Naive B cell (primary cell): ENCODE results near the gene ARHGAP22. TPM values are rescaled to one million over a fixed set of nuclear protein-coding genes. Genes with fewer than 3 reads are reported as not detected.
"Not testable (repeated sequence)": the region's sequence is repeated elsewhere in the genome, so short reads cannot be mapped to it uniquely, and the experiment has no call there.

Experiments used
- ATAC-seq, 2 donors: fragments of 150-1000 bp; cut with Tn5 transposase; 2 replicates each; pipeline ENCODE4 v1.10.0; 2021; ENCODE audit warnings: low read depth in 2 of 2, mild to moderate bottlenecking in 2 of 2, moderate library complexity in 2 of 2
- DNase-seq: peaks from one replicate; pipeline ENCODE4 v3.0.0; 2022
- H3K27ac Mint-ChIP-seq, 6 donors: one replicate each; pipeline ENCODE4 v1.8.0; 2020 to 2022; ENCODE audit warnings: mild to moderate bottlenecking in 6 of 6, mixed read lengths in 6 of 6, moderate library complexity in 5 of 6, inconsistent platforms in 2 of 6
- H3K27me3 Mint-ChIP-seq, 3 donors: one replicate each; pipeline ENCODE4 v1.8.0; 2021 to 2022; ENCODE audit warnings: mixed read lengths in 3 of 3, mild to moderate bottlenecking in 1 of 3
- H3K36me3 Mint-ChIP-seq, 2 donors: one replicate each; pipeline ENCODE4 v1.8.0; 2020 to 2022; ENCODE audit warnings: mixed read lengths in 2 of 2, inconsistent platforms in 1 of 2, mild to moderate bottlenecking in 1 of 2
- H3K4me1 Mint-ChIP-seq, 3 donors: one replicate each; pipeline ENCODE4 v1.8.0; 2020 to 2022; ENCODE audit warnings: mixed read lengths in 3 of 3, inconsistent platforms in 1 of 3, mild to moderate bottlenecking in 1 of 3, moderate library complexity in 1 of 3
- H3K4me3 Mint-ChIP-seq, 8 donors: one replicate each; pipeline ENCODE4 v1.8.0; 2020 to 2022; ENCODE audit warnings: mild to moderate bottlenecking in 8 of 8, mixed read lengths in 8 of 8, moderate library complexity in 8 of 8, inconsistent platforms in 2 of 8
- H3K9me3 Mint-ChIP-seq, 7 donors: one replicate each; pipeline ENCODE4 v1.8.0; 2020 to 2022; ENCODE audit warnings: mixed read lengths in 7 of 7, mild to moderate bottlenecking in 5 of 7, inconsistent platforms in 2 of 7, moderate library complexity in 1 of 7
- polyA plus RNA-seq, 6 donors: library from polyadenylated mRNA; unstranded; fragments of 300-500 nt; fragmentation: Illumina TruSeq; gene quantifications; one replicate each; pipeline ENCODE4 v1.2.3, GENCODE V29; 2021; ENCODE audit warnings: low read depth in 6 of 6

The ARHGAP22 gene
- polyA plus RNA-seq, 6 donors from 2014 or later: 2.8 to 9.2 (median 5.8) TPM

DNA sequence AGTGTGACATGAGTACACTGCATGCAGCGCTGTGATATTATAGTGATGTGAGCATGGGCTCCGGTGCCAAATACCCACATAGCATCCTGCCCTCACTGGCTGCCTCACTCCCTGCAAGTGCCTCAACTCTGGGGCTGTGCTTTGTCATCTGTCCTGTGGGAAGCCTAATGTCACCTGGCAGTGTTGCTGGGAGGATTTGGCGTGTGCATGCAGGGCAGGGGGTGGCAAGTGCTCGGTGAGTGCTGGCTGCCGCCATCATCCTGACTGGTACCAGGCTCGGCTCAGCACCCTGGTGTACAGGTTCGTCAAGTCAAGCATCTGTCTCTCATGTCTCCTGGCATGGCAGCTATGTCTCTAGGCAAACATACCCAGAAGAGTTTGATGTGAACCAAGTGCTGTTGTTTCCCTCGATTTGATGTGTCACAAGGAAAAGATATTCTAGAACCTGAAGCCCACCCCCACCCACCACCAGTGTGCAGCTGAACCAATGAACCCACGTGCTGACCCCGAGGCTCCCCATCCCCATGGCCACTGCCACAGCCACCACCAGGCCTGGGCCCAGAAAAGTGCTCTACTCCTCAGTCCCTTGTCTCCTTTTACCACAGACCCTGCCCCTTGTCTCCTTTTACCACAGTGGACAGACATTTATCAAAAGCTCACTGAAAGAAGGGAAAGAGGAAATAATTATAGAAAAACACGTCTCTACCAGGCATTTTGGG lies 162.6 kb downstream of the ARHGAP22 start:
- no peak overlapping the region for H3K27ac Mint-ChIP-seq
- no peaks in the 10 kb centered on the region for H3K36me3 Mint-ChIP-seq
- no peaks in the 10 kb centered on the region for H3K4me1 Mint-ChIP-seq
- H3K9me3 Mint-ChIP-seq: no peaks in the 10 kb centered on the region
- peaks cover 0 to 13% (median 0%) of the 10 kb centered on the region in 3 donors for H3K27me3 Mint-ChIP-seq
- no peak for DNase-seq
- no peak overlapping the region for H3K4me3 Mint-ChIP-seq
- ATAC-seq: no peak

DNA sequence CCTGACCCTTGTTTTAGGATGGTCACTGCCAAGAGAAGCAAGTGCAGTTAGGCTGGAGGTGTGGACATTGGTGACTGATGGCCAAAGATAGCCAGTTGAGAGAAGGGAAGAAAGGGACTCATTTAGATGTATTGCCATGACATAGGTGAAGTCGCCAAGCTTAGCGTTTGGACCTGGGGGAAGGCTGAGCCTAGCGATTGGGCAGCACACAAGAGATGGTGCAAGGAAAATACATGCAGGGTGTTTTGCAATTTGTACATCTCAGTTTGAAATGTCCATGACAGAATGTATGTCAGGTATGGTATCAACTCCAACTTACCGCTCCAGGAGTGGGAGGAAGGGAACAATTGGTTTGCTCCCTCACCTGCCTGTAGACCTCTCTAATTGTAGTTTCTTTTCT lies 164.1 kb downstream of the ARHGAP22 start:
- no peaks in the 10 kb centered on the region for H3K9me3 Mint-ChIP-seq
- no peak for ATAC-seq
- H3K27me3 Mint-ChIP-seq: no peaks in the 10 kb centered on the region
- H3K27ac Mint-ChIP-seq: no peak overlapping the region
- H3K4me3 Mint-ChIP-seq: no peak overlapping the region
- no peak for DNase-seq
- H3K4me1 Mint-ChIP-seq: no peaks in the 10 kb centered on the region
- no peaks in the 10 kb centered on the region for H3K36me3 Mint-ChIP-seq

DNA sequence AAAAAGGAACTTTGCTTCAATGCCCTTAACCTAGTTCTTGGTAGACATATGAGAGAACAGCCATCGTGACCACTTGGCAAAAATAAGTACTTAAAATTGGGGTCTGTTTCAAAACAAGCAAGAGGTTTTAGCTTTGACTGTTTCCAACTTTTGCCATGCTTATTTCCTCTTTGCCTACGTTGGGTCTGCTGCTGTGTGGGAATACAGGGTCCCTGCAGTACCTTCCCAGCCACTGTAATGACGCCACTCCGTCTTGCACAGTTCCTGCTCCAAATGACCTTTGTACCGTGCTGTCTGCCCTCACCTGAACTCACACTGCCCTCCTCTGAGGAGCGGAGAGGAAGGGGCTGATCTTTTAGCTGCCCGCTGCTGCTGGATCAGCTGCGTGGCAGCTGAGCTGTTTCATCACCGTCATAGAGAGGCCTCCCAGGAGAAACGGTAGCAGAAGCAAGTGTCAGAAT lies 165.3 kb downstream of the ARHGAP22 start:
- Mint-ChIP-seq H3K27ac (no peak overlapping the region), H3K4me1 (no peaks in the 10 kb centered on the region), H3K9me3 (no peaks in the 10 kb centered on the region), H3K36me3 (no peaks in the 10 kb centered on the region), H3K4me3 (no peak overlapping the region), H3K27me3 (no peaks in the 10 kb centered on the region)
- no peak for ATAC-seq
- DNase-seq: no peak

DNA sequence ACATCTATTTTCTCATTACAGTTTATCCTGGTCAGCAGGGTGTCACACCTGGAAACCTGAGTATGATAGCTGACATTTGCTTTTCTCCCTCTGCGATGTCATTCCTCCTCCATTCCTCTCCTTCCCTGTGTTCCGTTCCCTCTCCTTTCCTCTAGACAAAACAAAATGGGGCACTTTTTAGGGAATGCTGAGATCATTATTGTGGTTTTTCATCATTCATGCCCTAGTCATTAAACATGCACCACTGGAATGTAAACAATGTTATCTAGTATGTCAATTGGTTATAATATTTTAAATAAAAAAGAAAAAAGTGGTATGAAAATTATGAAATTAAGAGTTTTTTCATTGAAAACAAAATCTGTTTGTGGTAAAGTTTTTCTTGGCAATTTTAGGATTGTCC lies 165.8 kb downstream of the ARHGAP22 start:
- Mint-ChIP-seq H3K4me1 (no peaks in the 10 kb centered on the region), H3K36me3 (no peaks in the 10 kb centered on the region), H3K27ac (peak overlapping the region in 2 of 6 donors; percentile 23 to 52), H3K27me3 (no peaks in the 10 kb centered on the region), H3K9me3 (no peaks in the 10 kb centered on the region), H3K4me3 (no peak overlapping the region)
- ATAC-seq (no peak), DNase-seq (no peak)

DNA sequence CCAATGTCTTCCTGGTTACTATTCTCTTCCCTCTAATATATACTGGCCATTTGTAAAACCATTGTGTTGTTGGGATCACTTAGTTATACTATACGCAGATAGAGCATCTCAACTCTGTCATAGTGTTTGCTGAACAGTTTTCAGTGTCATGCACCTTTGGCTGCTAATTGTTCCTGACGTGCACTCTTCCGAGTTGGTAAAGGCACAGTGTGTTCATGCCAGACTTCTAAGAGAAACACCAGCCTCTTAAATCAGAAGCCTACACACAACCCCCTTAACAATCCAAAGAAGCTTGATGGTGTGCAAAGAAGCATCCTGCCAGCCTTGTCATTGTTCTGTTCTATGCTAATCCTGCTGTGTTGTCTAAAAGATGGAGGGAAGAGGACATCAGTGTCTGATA lies 167.3 kb downstream of the ARHGAP22 start:
- H3K36me3 Mint-ChIP-seq: peaks cover 0 to 5% of the 10 kb centered on the region in 2 donors
- no peaks in the 10 kb centered on the region for H3K4me1 Mint-ChIP-seq
- no peak for ATAC-seq
- no peaks in the 10 kb centered on the region for H3K27me3 Mint-ChIP-seq
- H3K4me3 Mint-ChIP-seq: no peak overlapping the region
- H3K27ac Mint-ChIP-seq: no peak overlapping the region
- no peak for DNase-seq
- H3K9me3 Mint-ChIP-seq: no peaks in the 10 kb centered on the region

DNA sequence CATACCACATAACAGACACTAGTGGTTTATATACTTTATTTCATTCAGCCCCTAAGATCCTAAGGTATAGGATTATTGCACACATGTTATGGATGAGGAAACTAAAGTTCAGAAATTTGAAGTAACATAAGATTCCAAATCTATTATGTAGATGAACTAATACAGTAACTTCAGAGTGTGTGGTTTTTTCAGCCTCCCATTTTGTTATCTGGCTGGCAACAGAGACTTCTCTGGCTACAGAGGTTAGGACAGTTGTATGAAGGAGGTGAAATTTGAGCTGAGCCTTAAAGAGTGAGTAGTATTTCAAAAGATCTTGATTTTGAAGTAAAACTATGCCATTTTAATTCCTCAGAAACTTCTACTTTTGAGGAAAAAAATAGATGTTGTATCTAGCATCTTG lies 173.0 kb downstream of the ARHGAP22 start:
- no peak overlapping the region for H3K4me3 Mint-ChIP-seq
- no peak overlapping the region for H3K27ac Mint-ChIP-seq
- no peaks in the 10 kb centered on the region for H3K27me3 Mint-ChIP-seq
- ATAC-seq (no peak), DNase-seq (no peak)
- H3K36me3 Mint-ChIP-seq: peaks cover 8% of the 10 kb centered on the region in 2 donors
- no peaks in the 10 kb centered on the region for H3K4me1 Mint-ChIP-seq
- no peaks in the 10 kb centered on the region for H3K9me3 Mint-ChIP-seq

DNA sequence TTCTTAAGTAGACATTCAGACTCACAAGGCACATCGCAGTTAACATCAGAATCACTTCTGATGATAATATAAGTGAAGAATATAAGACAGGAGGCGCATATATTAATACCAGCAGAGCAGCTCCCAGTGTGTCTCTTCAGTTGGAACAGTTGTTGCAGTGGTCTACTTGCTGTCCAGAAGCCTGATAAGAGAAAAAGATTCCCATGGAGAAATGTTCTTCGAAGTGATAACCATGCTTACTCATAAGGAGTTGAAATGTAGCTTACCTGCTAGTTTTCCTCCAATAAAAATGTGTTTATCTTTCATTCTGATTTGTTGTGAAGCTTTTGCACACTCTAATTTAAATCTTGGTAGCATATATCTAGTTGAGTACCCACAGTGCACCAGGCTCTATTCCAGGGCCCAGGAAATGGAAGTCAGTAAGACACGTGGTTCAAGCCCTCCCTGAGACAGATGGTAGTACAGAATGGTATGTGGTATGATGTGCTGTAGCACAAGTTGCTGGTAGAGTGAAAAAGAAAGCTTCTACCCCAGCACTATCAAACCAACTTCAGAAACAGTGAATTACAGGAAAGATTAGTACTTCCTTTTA lies 174.4 kb downstream of the ARHGAP22 start:
- H3K36me3 Mint-ChIP-seq: peaks cover 8% of the 10 kb centered on the region in 2 donors
- H3K4me3 Mint-ChIP-seq: no peak overlapping the region
- no peak overlapping the region for H3K27ac Mint-ChIP-seq
- H3K4me1 Mint-ChIP-seq: no peaks in the 10 kb centered on the region
- ATAC-seq (no peak), DNase-seq (no peak)
- H3K27me3 Mint-ChIP-seq: no peaks in the 10 kb centered on the region
- no peaks in the 10 kb centered on the region for H3K9me3 Mint-ChIP-seq

DNA sequence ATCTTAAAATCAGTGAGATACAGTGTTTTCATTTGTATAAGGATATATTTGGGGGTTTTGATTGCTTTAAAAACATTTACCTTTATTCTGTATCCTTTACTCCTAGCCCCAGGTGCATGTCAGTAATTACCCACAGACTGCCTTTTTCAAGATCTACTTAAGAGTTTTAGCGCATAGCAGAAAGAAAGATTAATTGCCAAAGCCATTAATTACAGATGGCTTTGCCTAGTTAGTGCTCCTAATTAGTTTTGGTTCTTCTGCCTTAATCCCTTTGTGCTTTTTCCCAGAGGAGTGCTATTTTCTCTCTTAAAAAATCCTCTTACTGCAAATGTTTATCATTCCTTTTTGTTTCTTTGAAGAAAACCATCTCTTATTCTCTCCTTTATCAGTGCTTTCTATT lies 175.6 kb downstream of the ARHGAP22 start:
- no peak overlapping the region for H3K4me3 Mint-ChIP-seq

DNA sequence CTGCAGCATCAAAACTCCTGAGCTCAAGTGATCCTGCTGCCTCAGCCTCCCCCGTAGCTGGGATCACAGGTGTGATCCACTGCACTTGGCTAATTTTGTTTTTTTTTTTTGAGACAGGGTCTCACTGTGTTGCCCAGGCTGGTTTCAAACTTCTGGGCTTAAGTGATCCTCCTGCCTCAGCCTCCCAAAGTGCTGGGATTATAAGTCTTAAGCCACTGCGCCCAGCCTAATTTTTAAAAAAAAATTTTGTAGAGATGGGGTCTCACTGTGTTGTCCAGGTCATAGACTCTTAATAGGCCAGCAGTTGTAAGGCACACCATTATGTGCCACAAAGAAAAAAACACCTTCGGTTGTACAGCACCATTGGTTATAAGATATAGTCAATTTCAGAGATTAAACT lies 176.0 kb downstream of the ARHGAP22 start:
- H3K9me3 Mint-ChIP-seq: no peaks in the 10 kb centered on the region
- no peak for ATAC-seq

More for the DNA sequence above, 175.6 kb downstream of the ARHGAP22 start:
- Mint-ChIP-seq H3K4me1 (no peaks in the 10 kb centered on the region), H3K36me3 (peaks cover 8% of the 10 kb centered on the region in 2 donors), H3K27ac (no peak overlapping the region), H3K9me3 (no peaks in the 10 kb centered on the region), H3K27me3 (no peaks in the 10 kb centered on the region)
- DNase-seq (no peak), ATAC-seq (no peak)

DNA sequence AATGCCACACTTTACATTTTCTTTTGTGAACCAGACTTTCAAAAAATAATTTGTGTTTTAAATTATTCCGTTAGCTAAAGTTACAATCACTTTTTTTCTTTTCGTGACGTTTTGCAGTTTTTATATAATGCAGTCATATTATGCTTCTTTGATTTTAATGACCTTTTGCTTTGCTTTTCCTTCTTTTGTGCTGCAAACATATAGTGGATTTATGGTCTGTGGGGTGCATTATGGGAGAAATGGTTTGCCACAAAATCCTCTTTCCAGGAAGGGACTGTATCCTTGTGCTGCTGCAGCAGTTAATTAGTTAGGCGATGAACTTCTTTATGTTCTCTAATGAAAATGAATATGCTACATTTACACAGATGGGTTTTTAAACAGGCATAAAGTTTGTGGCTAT lies 181.0 kb downstream of the ARHGAP22 start:
- peak overlapping the region in 1 of 6 donors; percentile 78 for H3K27ac Mint-ChIP-seq
- ATAC-seq (no peak), DNase-seq (no peak)
- H3K9me3 Mint-ChIP-seq: no peaks in the 10 kb centered on the region
- H3K4me1 Mint-ChIP-seq: no peaks in the 10 kb centered on the region
- H3K4me3 Mint-ChIP-seq: no peak overlapping the region
- H3K27me3 Mint-ChIP-seq: no peaks in the 10 kb centered on the region
- H3K36me3 Mint-ChIP-seq: peaks cover 6 to 8% of the 10 kb centered on the region in 2 donors

More for the DNA sequence above, 176.0 kb downstream of the ARHGAP22 start:
- Mint-ChIP-seq H3K27me3 (no peaks in the 10 kb centered on the region), H3K4me1 (no peaks in the 10 kb centered on the region), H3K4me3 (no peak overlapping the region), H3K27ac (no peak overlapping the region), H3K36me3 (peaks cover 8% of the 10 kb centered on the region in 2 donors)
- DNase-seq: no peak

DNA sequence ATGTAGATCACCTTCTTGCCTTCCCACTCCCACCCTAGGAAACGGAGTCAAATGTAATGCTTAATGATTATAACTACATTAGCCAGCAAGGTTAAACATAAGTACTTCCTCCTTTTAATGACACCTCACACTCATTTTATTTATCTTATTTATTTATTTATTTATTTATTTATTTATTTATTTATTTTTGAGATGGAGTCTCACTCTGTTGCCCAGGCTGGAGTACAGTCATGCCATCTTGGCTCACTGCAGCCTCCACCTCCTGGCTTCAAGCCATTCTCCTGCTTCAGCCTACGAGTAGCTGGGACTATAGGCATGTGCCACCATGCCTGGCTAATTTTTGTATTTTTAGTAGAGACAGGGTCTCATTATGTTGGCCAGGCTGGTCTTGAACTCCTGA lies 183.0 kb downstream of the ARHGAP22 start:
- not testable (repeated sequence) for H3K27ac Mint-ChIP-seq, H3K36me3 Mint-ChIP-seq, H3K9me3 Mint-ChIP-seq, ATAC-seq, H3K4me3 Mint-ChIP-seq, H3K4me1 Mint-ChIP-seq, DNase-seq, H3K27me3 Mint-ChIP-seq

DNA sequence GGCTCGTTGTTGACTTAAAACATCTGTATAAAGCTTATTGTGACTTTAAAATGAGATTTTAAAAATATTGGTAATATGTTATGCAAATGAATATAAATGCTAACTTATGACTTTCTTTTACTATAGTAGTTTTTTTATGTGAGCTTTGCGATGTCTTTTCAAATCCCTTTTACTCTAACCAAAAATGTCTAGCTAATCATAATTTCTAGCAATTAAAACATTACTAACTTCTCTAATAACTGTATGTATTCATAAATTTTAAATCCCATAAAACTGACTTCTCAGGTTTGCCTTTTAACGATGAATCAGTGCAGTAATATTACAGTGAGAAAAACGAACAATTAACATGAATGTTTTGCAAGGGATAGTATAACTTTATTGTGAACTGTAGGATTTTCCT lies 185.2 kb downstream of the ARHGAP22 start:
- H3K36me3 Mint-ChIP-seq: peaks cover 3 to 8% of the 10 kb centered on the region in 2 donors

DNA sequence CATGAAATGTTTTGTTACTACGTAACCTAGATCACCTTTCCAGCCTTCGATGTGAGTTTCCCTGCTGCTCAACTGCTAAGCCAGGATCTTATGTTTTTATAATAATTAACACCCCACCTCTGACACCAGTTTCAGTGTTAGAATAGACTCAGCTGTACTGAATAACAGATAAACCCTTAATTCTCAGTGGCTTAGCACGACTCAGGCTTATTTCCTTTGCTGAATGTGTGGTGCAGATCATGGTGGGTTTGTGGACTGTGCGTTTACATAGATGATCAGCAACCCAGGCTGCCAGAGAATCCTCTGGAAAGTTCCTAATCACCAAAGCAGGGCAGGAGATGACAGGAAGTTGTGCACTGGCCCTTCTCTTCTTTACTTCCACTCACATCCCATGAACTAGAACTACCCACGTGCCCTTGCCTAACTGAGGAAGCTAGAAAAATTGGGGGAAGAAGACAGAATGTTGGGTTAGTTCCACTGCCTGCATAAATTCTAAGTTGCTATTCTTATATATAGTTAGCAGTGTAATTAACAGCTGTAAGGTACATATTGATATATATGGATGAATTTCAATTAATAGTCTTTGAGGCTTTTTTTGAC lies 186.6 kb downstream of the ARHGAP22 start:
- DNase-seq (no peak), ATAC-seq (no peak)
- Mint-ChIP-seq H3K4me1 (no peaks in the 10 kb centered on the region), H3K36me3 (peaks cover 3 to 8% of the 10 kb centered on the region in 2 donors), H3K27me3 (no peaks in the 10 kb centered on the region), H3K9me3 (no peaks in the 10 kb centered on the region), H3K27ac (peak overlapping the region in 1 of 6 donors; percentile 64), H3K4me3 (no peak overlapping the region)

More for the DNA sequence above, 185.2 kb downstream of the ARHGAP22 start:
- DNase-seq (no peak), ATAC-seq (no peak)
- Mint-ChIP-seq H3K9me3 (no peaks in the 10 kb centered on the region), H3K4me1 (no peaks in the 10 kb centered on the region), H3K27ac (no peak overlapping the region), H3K27me3 (no peaks in the 10 kb centered on the region), H3K4me3 (no peak overlapping the region)

DNA sequence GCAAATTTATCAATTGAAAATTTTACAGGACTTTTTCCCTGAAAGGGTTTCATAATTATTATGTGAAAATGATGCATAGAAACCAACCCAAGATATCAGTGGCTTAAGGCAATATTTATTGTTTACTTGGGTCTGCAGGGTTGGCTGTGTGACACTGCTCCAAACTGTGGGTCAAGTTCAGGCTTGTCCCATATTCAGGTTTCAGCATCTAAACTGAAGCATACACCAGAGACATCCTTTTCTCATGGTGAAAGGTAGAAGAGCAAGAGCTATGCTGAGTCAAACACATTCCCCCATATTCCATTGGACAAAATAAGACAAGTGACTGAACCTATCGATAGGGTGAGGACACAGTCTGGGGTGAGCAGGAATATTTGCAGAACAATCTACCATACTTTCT lies 187.5 kb downstream of the ARHGAP22 start:
- ATAC-seq (no peak), DNase-seq (no peak)
- H3K4me1 Mint-ChIP-seq: no peaks in the 10 kb centered on the region
- H3K9me3 Mint-ChIP-seq: peaks cover 0 to 9% (median 5%) of the 10 kb centered on the region in 7 donors
- peaks cover 8 to 17% of the 10 kb centered on the region in 2 donors for H3K36me3 Mint-ChIP-seq
- no peak overlapping the region for H3K4me3 Mint-ChIP-seq
- no peaks in the 10 kb centered on the region for H3K27me3 Mint-ChIP-seq
- no peak overlapping the region for H3K27ac Mint-ChIP-seq
